HTR-8/SVneo (cell line): ENCODE measurements around the gene SUMF1.

Experiments used
- DNase-seq: peaks from one replicate; pipeline ENCODE4 v3.0.0; 2011; ENCODE audit warnings: low spot score, mixed read lengths; ENCODE audit not compliant: insufficient read length
- FAIRE-seq: peaks from 2 replicates; lab custom pipeline; 2011; peaks lifted over from hg19 to GRCh38; lab: Jason Lieb, UNC

The SUMF1 gene

GRCh38 chr3:4396006-4396405, 71.1 kb downstream of the SUMF1 start:
- FAIRE-seq (no peak), DNase-seq (no peak)

DNA sequence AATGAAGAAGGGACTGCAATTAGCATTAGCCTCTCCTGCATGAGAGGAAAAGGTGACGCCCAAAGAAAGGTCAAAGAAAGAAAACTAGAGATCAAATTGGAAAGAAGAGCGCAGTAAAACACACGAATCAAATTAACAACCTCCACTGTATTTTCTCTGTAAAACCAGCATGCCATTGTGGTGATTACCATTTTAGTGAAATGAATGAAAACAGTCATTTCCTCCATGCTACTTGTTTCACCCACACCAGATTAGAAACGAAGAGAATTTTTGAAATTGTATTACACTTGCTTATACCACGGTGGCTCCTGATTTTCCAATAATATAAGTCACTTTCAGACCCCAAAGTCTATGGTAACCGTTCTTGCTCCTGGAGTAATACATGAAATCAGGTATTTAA, 71.6 kb downstream of the SUMF1 start:
- no peak for DNase-seq
- no peak for FAIRE-seq

- no peak for FAIRE-seq
These were observed 72.5 kb downstream of the SUMF1 start for GRCh38 chr3:4394567-4394966.

GRCh38 chr3:4394048-4394447, 73.0 kb downstream of the SUMF1 start:
- FAIRE-seq (no peak), DNase-seq (no peak)

More at GRCh38 chr3:4394567-4394966, 72.5 kb downstream of the SUMF1 start:
- no peak for DNase-seq

- no peak for DNase-seq
- no peak for FAIRE-seq
These were observed 74.1 kb downstream of the SUMF1 start for GRCh38 chr3:4392992-4393391.

DNA sequence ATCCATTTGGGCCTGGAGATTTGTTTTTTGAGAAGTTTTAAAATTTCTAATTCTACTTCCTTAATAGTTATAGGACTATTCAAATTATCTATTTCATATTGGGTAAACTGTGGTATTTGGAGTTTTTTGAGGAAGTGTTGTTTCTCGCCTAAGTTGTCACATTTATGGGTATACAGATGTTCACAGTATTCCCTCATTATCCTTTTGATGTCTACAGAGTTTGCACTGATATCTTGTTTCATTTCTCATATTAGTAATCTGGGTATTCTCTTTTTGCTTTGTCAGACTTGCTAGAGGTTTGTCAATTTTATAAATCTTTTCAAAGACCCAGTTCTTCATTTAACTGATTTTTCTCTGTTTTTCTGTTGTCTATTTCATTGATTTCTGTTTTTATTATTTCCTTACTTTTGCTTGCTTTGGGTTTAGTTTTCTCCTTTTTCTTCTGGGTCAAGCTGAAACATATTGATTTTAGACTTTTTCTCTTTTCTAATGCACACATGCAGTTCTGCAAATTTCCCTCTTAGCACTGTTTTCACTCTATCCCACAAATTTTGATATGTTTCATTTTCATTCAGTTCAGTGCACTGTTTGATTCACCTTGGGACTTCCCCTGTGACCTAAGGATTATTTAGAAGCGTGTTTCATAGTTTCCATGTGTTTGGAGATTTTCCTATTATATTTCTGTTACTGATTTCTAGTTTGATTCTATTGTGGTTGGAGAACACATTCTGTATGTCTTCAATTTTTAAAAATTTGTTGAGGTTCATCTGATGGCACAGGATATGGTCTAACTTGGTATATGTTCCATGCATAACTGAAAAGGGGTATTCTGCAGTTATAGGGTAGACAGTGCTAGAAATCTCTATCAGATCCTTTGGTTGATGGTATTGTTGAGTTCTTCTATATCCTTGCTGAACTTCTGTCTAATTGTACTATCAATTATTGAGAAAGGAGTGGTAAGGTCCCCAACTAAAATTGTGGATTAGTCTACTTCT, 79.6 kb downstream of the SUMF1 start:
- no peak for DNase-seq
- no peak for FAIRE-seq

DNA sequence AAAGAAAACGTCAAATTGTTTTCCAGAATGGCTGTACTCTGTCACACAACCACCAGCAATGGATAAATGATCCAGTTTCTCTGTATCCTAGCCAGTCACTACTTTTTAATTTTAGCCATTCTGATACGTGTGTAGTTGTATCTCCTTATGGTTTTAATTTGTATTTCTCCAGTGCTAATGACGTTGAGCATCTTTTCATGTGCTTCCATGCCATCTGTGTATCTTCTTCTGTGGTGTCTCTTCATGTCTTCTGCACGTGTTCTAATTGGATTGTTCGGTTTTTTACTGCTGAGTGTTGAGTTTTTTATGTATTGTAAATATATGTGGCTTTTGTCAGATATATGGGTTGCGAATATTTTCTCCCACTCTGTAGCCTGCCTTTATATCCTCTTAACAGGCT, 81.9 kb downstream of the SUMF1 start:
- DNase-seq (no peak), FAIRE-seq (no peak)

GRCh38 chr3:4380013-4380412, 87.1 kb downstream of the SUMF1 start:
- no peak for DNase-seq
- no peak for FAIRE-seq

- FAIRE-seq: no peak
- no peak for DNase-seq
These were observed 90.6 kb downstream of the SUMF1 start for GRCh38 chr3:4376499-4376898.

GRCh38 chr3:4375911-4376310, 91.2 kb downstream of the SUMF1 start:
- FAIRE-seq (no peak), DNase-seq (no peak)

DNA sequence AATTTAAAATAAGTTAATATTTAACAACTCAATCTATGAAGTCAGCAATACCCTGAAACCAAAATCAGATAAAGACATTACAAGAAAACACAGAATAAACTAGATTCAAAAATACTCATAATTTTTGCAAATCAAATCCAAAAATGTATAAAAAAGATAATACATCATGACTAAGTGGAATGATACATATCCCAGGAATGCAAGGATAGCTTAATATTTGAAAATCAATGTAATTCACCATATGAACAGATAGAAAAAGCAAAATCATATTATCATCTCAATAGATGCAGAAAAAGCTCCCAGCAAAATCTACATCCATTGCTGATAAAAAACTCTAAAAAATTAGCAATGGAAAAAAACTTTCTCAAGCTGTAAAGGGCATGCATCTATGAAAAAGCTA, 93.4 kb downstream of the SUMF1 start:
- DNase-seq (no peak), FAIRE-seq (no peak)

DNA sequence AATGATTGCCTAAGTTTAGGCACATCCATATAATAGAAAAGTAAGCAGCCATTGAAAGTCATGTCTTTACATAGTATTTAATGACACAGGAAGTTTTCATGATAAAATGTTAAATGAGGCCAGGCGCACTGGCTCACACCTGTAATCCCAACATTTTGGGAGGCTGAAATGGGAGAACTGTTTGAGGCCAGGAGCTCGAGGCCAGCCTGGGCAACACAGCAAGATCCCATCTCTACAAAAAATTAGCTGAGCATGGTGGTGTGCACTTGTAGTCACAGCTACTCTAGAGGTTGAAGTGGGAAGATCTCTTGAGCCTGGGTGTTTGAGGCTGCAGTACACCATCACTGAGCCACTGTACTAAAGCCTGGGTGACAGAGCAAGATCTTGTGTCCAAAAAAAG, 104.5 kb downstream of the SUMF1 start:
- DNase-seq (no peak), FAIRE-seq (no peak)

- no peak for FAIRE-seq
- DNase-seq: no peak
These were observed 106.3 kb downstream of the SUMF1 start for GRCh38 chr3:4360817-4361216.

GRCh38 chr3:4359805-4360502, 107.1 kb downstream of the SUMF1 start:
- no peak for FAIRE-seq

DNA sequence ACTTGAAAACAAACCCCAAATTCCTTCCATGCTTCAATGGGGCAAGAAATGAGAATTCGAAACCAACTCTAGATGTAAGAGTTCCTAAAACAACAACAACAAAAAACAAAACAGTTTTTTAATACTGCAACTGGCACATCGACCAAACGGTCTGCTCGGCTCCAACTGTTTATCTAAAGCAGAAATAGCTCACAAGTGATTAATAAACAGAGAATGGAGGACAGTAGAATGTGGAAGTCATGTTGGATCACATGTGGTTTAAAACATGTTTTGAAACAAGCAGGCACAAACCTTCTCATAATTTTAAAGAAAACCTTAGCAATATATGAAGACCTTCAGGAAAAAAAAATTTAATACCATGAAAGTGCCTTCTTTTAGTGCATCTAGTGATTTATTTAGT, 108.8 kb downstream of the SUMF1 start:
- DNase-seq: no peak
- no peak for FAIRE-seq

More at GRCh38 chr3:4359805-4360502, 107.1 kb downstream of the SUMF1 start:
- DNase-seq: no peak

- FAIRE-seq: no peak
- DNase-seq: no peak
These were observed 110.3 kb downstream of the SUMF1 start for GRCh38 chr3:4356546-4357410.

DNA sequence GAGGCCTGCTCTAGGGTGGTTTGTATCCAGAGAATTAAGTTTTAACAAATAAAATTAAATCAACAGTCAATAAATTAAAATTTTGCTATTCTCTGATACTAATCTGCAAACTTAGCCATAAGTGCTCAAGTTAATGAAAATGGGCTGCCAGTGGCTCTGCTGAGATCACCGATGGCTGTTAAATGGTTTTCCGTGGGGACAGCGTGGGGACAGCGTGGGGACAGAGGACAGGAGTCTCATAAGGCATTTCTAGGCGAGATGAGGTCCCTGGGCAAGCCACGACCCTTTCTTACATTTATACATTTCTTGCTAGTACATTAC, 110.9 kb downstream of the SUMF1 start:
- FAIRE-seq (no peak), DNase-seq (no peak)

- FAIRE-seq: no peak
- no peak for DNase-seq
These were observed 111.5 kb downstream of the SUMF1 start for GRCh38 chr3:4355401-4356219.

GRCh38 chr3:4351872-4352271, 115.2 kb downstream of the SUMF1 start:
- no peak for FAIRE-seq

More at GRCh38 chr3:4351872-4352271, 115.2 kb downstream of the SUMF1 start:
- no peak for DNase-seq
